Activated T-cell treated with anti-CD3 and anti-CD28 coated beads for 24 hours (primary cell): ENCODE measurements around the gene MAP3K8.
"Not testable (repeated sequence)": the region's sequence is repeated elsewhere in the genome, so short reads cannot be mapped to it uniquely, and the experiment has no call there.

Source experiments
- DNase-seq: peaks from one replicate; pipeline ENCODE4 v3.0.0-alpha.2; 2020; ENCODE audit warnings: low read depth

MAP3K8 gene

GRCh38 chr10:30422981-30423654 is 10.9 kb upstream of the MAP3K8 start:
- no peak for DNase-seq

GRCh38 chr10:30423655-30424275 is 10.2 kb upstream of the MAP3K8 start:
- DNase-seq, result not testable (repeated sequence)

- no peak for DNase-seq
These were observed 8.5 kb upstream of the MAP3K8 start for GRCh38 chr10:30425336-30426075.

DNA sequence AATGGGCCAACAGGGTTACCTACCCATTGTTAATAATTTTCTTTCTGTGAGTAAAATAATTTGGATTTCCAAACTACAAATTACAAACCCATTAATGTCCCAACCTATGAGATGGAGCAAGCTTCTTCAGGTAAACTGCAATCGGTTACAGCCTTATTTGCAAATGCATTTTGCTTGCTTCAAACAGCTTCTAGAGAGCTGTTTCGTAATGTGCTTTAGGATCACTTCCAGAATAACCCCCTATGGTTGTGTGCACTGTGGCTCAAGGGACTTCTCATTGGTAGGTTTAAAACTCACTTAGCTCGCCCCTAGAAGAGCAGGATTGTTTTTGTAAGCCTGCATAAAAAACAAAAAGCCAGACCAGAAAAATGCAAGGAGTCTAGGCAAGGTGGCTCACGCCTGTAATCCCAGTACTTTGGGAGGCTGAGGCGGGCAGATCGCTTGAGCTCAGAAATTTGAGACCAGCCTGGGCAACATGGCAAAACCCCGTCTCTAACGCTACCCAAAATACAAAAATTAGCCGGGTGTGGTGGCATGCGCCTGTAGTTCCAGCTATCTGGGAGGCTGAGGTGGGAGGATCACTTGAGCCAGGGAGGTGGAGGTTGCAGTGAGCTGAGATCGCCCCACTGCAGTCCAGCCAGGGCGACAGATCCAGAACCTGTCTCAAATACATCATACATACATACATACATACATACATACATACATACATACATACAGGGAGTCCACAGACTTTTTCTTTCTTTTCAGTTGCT is 3.3 kb upstream of the MAP3K8 start:
- no peak for DNase-seq

DNA sequence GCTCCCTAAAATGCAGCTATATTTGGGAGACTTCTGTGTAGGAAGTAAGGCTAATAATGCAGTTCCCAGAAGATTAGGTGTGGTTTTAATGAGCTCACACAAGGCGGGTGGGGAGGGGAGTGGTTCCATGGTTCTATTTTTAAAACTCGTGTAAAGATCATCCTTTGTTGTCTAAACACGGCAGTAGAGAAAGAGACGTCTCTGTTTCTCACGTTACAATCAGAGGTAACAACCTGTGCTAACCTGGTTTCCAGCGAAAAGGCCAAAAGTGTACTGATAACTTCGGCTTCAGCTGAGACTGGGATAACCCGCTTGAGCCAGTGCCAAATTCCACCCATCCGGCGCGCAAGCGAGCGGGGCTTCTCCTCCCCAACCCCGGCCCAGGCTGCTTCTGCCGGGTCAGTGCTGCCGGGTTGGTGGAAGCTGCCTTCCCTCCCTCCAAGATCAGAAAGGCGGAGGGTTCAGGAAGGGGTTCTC is 2.5 kb upstream of the MAP3K8 start:
- no peak for DNase-seq

DNA sequence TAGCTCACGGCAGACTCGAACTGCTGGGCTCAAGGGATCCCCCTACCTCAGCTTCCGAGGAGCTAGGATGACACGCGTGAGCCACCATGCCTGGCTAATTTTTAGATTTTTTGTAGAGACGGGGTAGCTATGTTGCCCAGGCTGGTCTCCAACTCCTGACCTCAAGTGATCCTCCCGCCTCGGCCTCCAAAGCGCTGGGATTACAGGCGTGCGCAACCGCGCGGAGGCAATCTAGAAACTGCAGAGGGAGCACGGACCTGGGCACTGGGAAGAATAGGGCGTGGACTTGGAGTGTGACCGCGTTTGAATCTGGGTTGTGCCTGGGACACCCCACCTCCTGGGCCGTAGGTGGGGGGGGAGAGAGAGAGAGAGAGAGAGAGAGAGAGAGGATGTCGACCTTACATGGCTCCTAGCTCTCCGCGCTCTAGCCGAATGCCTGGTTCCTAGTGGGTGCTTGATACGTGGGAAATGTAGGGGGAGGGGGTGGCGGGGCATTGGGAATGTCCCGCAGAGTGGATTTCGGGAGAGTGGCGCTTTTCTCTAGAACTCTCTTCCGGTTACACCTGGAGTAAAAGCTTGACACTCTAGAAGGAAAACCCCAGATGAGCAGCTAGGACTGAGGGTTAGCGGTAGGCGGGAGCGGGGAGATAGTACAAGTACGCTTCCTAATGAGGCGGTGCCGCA is 1.2 kb upstream of the MAP3K8 start:
- no peak for DNase-seq

GRCh38 chr10:30433306-30433729 is 666 bp upstream of the MAP3K8 start:
- DNase-seq, result no peak

DNA sequence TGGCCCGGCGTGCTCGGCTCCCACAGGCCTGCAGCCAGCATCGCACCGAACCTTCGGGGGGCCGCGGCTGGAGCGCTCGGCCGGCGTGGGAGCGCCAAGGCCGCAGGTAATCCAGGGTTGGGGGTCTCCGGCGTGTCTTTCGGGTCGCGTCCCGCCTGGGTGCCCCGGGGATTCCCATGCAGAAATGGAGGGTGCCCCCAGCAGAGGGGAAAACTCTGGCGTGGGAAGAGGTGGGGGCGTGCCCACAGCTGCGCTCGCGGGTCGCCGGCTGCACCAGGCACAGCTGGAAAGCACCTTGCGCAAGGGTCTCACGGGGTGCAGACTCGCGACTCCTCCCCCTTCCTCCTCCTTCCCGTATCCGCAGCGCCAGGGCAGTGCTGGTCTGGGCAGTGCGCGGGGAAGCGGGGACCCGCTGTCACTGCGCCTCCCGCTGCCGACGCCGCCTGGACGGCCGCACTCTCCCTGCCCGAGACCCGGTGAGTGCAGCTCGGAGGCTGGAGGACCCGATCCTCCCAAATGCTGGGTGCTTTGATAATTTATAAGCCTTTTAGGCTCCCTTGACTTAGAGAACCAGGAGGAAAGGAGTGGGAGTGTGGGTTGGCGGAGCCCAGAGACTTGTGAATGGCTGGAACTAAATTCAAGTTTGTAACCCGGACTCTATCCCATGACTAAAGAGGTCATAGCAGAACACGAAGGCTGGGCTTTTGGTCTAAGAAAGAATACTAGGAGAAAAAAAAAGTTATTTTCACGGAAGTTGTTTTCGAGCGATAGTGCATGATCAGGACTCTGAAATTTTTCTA is 489 bp downstream of the MAP3K8 start:
- peak; percentile 46 for DNase-seq

GRCh38 chr10:30435073-30435422 is 1.1 kb downstream of the MAP3K8 start:
- DNase-seq, result no peak

DNA sequence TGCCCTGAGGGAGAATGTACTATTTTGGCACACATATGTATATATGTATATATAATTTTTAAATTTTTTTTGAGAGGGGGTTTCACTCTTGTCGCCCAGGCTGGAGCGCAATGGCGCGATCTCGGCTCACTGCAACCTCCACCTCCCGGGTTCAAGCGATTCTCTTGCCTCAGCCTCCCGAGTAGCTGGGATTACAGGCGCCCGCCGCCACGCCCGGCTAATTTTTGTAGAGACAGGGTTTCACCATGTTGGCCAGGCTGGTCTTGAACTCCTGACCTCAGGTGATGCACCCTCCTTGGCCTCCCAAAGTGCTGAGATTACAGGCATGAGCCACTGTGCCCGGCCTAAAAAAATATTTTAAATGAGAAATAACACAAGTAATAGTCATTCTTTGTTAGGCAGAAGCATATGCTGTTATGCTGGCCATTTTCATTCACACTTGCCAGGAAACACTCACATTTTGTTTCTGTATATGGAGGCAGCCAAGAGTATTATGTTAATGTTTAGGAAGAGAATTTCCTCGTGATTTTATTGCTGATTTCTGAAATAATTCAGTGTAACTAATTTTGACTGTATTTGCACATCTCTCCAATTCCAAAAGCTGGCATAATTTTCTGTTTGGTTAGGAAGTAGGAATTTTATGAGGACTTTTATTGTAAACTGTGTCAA is 1.6 kb downstream of the MAP3K8 start:
- not testable (repeated sequence) for DNase-seq

DNA sequence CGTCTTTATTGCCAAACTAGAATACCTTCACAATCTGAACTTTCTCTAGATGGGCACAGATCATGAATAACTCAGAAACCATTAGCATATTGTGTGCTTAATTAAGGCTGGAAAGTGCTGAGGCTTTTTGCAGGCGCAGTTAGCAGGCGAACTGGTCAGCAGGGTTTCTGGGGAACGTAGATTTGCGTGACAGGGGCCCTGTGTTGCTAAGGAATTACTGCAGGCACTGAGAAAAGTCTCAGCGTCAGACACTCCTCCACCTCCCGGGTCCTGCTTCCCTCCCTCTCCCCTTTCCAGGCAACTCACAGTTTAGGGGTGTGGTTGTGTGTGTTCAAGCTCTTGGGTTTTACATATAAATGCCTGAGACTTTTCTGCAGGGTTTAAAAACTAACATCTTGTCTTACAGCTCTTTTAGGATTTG is 2.2 kb downstream of the MAP3K8 start:
- no peak for DNase-seq

DNA sequence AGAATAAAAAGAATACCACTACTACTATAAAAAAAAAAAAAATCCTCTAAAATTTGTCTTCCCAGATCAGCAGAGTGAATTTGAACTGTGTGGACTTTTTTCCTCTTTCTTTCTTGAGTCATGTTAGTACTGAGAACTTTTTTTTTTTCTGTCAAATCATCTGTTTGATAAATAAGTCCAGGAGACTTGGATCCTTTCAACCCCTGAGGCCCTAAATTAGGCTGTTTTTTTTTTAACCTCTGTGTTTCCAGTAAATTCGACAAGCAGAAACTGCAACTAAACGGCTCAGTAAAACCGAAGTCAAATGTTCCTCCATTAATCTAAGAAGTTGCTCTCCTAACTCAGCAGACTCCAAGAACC is 2.7 kb downstream of the MAP3K8 start:
- DNase-seq, result no peak

GRCh38 chr10:30437031-30437841 is 3.3 kb downstream of the MAP3K8 start:
- no peak for DNase-seq

DNA sequence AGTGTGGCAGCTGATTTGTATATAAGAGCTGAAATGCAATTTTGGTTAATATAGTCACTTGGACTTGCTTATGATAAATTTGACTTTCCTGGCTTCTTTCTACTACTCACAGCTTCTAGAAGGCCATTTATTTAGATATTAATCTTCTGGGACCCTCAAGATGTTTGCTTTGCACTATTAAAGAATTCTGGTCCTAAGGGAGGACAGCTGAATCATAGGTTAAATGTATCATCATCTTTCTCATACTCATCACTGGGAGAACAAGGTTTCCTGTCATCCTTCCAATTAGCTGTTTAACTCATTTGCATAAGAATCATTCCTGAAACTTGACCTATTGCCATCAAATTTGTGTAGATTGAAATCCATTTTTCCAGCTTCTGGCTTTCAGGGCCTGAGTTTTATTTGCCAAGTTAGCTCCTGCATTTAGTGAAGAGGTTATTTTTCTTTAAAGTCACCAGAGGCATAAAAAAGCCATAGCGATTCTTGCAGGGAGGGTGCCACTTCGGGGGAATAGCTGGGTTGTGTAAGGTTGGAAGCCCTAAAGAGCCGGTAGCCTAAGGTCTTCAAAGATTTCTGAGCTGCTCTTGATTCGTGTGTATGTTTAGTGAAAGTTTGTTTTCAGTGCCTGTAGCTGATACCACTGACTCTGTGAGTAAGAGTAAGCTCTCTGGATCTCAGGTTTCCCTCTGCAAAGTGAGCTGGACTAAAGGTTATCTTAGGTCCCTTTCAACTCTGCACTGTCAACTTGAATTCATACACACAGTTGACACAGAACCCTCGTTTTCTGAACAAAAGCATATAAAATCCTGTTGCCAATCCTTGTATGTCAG is 4.3 kb downstream of the MAP3K8 start:
- DNase-seq, result no peak

DNA sequence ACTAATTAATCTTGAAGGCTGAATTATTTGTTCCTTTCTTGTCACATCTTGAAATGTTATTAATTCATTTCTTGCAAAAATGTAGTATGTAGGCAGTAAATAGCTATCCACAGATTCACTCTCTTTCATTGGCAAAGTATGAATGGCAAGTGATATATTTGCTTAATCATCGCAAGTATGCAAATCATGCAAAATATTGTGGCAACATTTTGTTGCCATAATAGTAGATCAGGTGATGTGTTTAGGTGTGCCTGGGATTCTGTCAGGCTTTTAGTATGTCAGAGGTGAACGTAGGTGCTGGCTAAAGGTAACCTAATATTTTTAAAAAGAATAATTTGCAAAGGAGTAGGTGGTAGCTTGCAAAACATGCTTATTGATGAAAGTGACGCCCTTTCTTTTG is 5.9 kb downstream of the MAP3K8 start:
- no peak for DNase-seq

GRCh38 chr10:30442019-30442606 is 8.1 kb downstream of the MAP3K8 start:
- DNase-seq, result no peak

DNA sequence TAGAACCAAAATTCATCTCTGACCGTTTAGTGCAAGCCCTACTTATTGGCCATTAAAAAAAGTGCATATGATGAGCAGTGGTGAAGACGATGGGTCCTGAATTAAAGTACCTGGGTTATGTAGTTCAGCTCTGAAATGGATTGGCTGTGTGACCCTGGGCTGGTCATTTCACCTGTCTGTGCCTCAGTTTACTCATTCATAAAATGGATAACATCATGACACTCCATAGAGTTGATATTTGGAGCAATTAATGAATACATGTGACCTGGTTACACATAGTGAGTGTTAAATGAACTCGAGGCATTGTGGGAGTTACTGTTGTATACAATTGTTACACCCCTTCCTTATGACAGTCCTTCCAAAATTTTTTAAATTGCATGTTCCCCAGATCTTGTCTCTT is 9.1 kb downstream of the MAP3K8 start:
- no peak for DNase-seq

DNA sequence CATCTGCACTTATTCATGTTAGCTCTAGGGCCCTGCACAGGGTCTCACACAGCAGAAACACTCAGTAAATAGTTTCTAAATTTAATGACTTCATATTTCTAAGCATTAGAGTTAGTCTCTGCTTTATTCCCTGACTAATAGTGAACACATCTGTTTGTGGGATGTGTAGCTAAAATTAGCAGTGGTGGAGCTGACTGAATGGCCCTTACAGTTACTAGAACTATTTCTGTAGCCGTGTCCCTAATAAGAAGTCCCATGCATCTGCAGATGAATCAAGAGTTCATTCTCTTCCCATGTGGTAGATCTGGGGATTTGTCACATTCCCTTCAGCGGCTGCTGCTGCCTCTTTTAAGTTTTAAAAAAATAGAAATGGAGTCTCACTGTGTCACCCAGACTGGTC is 11.7 kb downstream of the MAP3K8 start:
- DNase-seq, result no peak
